ENCODE results near the gene SRPRA. TPM values are rescaled to one million over a fixed set of nuclear protein-coding genes. Genes with fewer than 3 reads are reported as not detected.

SRPRA gene
- total RNA-seq, 4 donors from 2014 or later: 64.9 to 90.0 (median 80.4) TPM

DNA sequence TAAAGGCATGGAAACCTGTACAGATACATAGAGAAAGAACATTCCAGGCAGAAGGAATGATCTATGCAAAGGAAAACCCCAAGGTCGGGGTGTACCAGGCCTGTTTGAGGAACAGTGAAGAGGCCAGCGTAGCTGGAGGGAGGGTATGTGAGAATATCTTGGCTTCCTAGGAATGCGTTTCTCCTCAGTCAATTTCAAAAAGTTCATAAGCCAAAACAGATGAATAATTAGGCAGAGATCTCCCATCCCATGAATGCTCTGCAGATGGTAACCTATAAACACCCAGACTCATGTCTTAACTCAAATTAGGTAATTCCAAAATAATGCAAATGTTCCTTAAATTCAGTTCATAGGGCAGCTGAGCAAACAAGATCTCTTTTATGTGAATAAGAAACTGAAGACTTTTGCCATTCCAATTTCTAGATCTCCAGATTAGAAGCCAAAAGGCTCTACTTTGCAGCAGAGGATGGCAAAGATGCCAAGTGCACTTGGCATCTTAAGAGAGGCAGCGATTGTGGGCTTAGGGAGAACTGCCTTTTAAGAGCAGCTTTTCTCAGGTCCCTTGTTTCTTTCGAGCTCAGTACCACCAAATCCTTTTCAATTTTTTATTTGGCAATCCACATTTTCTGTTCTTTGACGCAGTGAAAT, 43.9 kb downstream of the SRPRA start:
- H3K4me1 ChIP-seq: no peaks in the 10 kb centered on the region
- TF ChIP-seq POLR2A (IDR thresholded peaks at IDR 0.05): no peak
- TF ChIP-seq EP300 (IDR thresholded peaks at IDR 0.05): no peak
- no peak for TF ChIP-seq CTCF (IDR thresholded peaks at IDR 0.05)
- H3K36me3 ChIP-seq: peaks cover 0 to 6% (median 0%) of the 10 kb centered on the region in 3 donors
- WGBS, 2 donors: 60 to 71% methylated on average over 6 of the region's 6 CpGs
- no peak overlapping the region for H3K27ac ChIP-seq
- H3K9me3 ChIP-seq: no peaks in the 10 kb centered on the region
- no peak overlapping the region for H3K4me3 ChIP-seq
- DNase-seq (ENCODE audit: low spot score in 2 of 2): no peak
- H3K27me3 ChIP-seq: no peaks in the 10 kb centered on the region

DNA sequence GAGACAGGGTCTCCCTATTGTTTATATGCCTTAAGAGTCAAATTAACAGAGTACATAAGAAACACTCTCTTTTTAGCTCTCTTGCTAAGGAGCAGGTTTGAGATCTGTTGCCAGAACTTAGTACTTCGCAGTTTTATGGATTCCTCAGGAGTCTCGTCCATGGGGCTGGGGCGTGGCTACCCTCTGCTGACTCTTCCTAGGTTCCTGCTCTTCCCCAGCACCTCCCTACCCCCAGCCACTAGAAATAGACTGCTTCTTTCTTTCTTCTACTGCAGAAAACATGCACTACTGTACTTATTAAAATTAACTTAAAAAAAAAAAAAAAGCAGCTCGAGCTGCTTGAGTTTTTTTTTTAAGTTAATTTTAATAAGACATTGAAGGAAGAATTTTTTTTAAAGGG, 49.1 kb downstream of the SRPRA start:
- H3K4me1 ChIP-seq: peaks cover 0 to 8% (median 0%) of the 10 kb centered on the region in 4 donors
- WGBS, 2 donors: 49 to 54% methylated on average over 4 of the region's 4 CpGs

GRCh38 chr11:126217491-126217890, 51.2 kb downstream of the SRPRA start:
- no peak overlapping the region for H3K27ac ChIP-seq
- H3K9me3 ChIP-seq: no peaks in the 10 kb centered on the region
- peaks cover 0 to 17% (median 6%) of the 10 kb centered on the region in 4 donors for H3K4me1 ChIP-seq
- 73 to 77% methylated on average over 1 of the region's 1 CpG for WGBS, 2 donors
- TF ChIP-seq CTCF (IDR thresholded peaks at IDR 0.05) (no peak), EP300 (IDR thresholded peaks at IDR 0.05) (no peak), POLR2A (IDR thresholded peaks at IDR 0.05) (no peak)
- no peaks in the 10 kb centered on the region for H3K36me3 ChIP-seq
- no peak for DNase-seq (ENCODE audit: low spot score in 2 of 2)
- no peaks in the 10 kb centered on the region for H3K27me3 ChIP-seq
- no peak overlapping the region for H3K4me3 ChIP-seq

More for the DNA sequence above, 49.1 kb downstream of the SRPRA start:
- no peak overlapping the region for H3K4me3 ChIP-seq
- H3K27me3 ChIP-seq: no peaks in the 10 kb centered on the region
- H3K27ac ChIP-seq: no peak overlapping the region
- no peaks in the 10 kb centered on the region for H3K9me3 ChIP-seq
- DNase-seq (ENCODE audit: low spot score in 2 of 2): no peak
- no peaks in the 10 kb centered on the region for H3K36me3 ChIP-seq
- TF ChIP-seq CTCF (IDR thresholded peaks at IDR 0.05): no peak
- TF ChIP-seq POLR2A (IDR thresholded peaks at IDR 0.05): no peak
- no peak for TF ChIP-seq EP300 (IDR thresholded peaks at IDR 0.05)

DNA sequence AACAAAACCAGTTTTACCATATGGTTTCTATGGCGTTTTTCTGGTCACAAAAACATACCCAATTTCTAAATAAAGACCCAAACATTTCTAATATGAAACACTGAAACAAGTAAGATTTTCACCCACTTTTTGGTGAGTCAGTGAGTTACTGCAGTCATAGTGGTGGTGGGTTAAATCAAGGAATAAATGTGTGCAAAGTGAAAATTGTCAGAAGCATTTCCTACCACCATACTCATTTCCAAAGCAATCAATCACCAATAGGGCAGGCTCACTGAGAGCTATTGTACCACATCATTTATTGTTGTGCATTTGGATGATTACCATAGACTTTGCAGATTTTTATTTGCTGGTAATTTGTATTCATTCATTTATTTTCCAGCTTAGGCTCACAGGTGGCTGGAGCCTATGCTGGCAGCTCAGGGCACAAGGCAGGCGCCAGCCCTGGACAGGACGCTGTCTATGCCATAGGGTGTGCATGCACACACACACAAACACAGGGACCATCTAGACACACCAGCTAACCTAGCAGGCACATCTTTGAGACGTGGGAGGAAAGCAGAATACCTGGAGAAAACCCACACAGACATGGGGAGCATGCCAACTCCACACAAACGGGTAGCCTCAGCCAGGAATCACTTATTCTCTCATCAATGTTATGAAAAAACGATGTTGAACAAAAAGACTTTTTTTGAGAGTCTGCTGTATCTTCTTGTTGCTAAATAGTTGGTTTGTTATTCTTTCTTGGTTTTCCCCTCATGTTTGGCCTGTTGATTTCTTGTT, 52.0 kb downstream of the SRPRA start:
- Histone ChIP-seq H3K36me3 (no peaks in the 10 kb centered on the region), H3K27ac (no peak overlapping the region), H3K4me3 (no peak overlapping the region), H3K9me3 (no peaks in the 10 kb centered on the region), H3K27me3 (no peaks in the 10 kb centered on the region), H3K4me1 (peaks cover 0 to 23% (median 11%) of the 10 kb centered on the region in 4 donors)
- TF ChIP-seq POLR2A (IDR thresholded peaks at IDR 0.05) (no peak), EP300 (IDR thresholded peaks at IDR 0.05) (no peak), CTCF (IDR thresholded peaks at IDR 0.05) (no peak)
- WGBS, 2 donors: 69 to 74% methylated on average over 6 of the region's 6 CpGs
- DNase-seq (ENCODE audit: low spot score in 2 of 2): no peak

DNA sequence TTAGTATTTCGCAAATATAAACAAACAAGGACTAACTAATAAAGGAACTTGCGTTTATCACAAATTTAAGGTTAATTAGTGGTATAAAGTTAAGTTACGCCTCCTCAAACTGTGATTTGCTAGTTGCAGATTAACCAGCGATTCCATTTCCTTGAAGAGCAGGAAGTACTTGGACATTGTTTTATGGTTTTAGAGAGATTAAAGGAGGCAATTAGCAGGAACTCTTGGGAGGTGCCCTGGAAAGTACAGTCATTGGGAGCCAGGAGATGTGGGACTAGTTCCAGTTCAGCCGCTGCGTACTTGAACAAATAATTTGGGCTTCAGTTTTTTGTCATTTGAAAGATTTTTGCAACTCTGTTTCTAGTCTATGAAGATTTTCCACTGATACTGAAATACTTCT, 53.9 kb downstream of the SRPRA start:
- no peak for DNase-seq (ENCODE audit: low spot score in 2 of 2)
- no peaks in the 10 kb centered on the region for H3K27me3 ChIP-seq
- H3K4me3 ChIP-seq: no peak overlapping the region
- WGBS, 2 donors: 48 to 57% methylated on average over 6 of the region's 6 CpGs
- H3K27ac ChIP-seq: no peak overlapping the region
- TF ChIP-seq EP300 (IDR thresholded peaks at IDR 0.05): no peak
- no peak for TF ChIP-seq CTCF (IDR thresholded peaks at IDR 0.05)
- no peak for TF ChIP-seq POLR2A (IDR thresholded peaks at IDR 0.05)
- no peaks in the 10 kb centered on the region for H3K9me3 ChIP-seq
- H3K4me1 ChIP-seq: peaks cover 0 to 36% (median 14%) of the 10 kb centered on the region in 4 donors
- peaks cover 0 to 2% (median 0%) of the 10 kb centered on the region in 3 donors for H3K36me3 ChIP-seq

Data from tibial nerve (tissue), 4 donors.